Measurements from ENCODE around the gene NALCN. TPM values are rescaled to one million over a fixed set of nuclear protein-coding genes. Genes with fewer than 3 reads are reported as not detected.

NALCN gene
- total and polyA plus RNA-seq, 5 experiments from 2014 or later = not detected

- POLR2A ChIA-PET = no interaction called here
- Mint-ChIP-seq H3K27me3 (peaks cover 0 to 5% (median 2%) of the 10 kb centered on the region in 5 donors), H3K9me3 (peaks cover 0 to 22% (median 8%) of the 10 kb centered on the region in 9 donors), H3K36me3 (peaks cover 0 to 8% (median 0%) of the 10 kb centered on the region in 3 donors), H3K4me3 (no peak overlapping the region), H3K4me1 (peaks cover 0 to 2% (median 0%) of the 10 kb centered on the region in 4 donors), H3K27ac (no peak overlapping the region)
- no peak for DNase-seq
- no peak for ATAC-seq
Measured at GRCh38 chr13:101291646-101292515, 124.4 kb downstream of the NALCN start.

GRCh38 chr13:101291206-101291605 lies 125.1 kb downstream of the NALCN start:
- peaks cover 0 to 8% (median 0%) of the 10 kb centered on the region in 3 donors for H3K36me3 Mint-ChIP-seq
- peaks cover 0 to 21% (median 8%) of the 10 kb centered on the region in 9 donors for H3K9me3 Mint-ChIP-seq

GRCh38 chr13:101289764-101290163 lies 126.5 kb downstream of the NALCN start:
- POLR2A ChIA-PET = no interaction called here
- H3K27ac Mint-ChIP-seq = no peak overlapping the region
- H3K4me3 Mint-ChIP-seq = no peak overlapping the region
- peak in 1 of 2 donors; percentile 33 for ATAC-seq
- peaks cover 0 to 8% (median 4%) of the 10 kb centered on the region in 5 donors for H3K27me3 Mint-ChIP-seq
- peak in 1 of 10 donors; percentile 13 for DNase-seq
- H3K4me1 Mint-ChIP-seq = no peaks in the 10 kb centered on the region
- peaks cover 0 to 10% (median 2%) of the 10 kb centered on the region in 9 donors for H3K9me3 Mint-ChIP-seq
- H3K36me3 Mint-ChIP-seq = no peaks in the 10 kb centered on the region

More at GRCh38 chr13:101291206-101291605, 125.1 kb downstream of the NALCN start:
- ATAC-seq (no peak), DNase-seq (no peak)
- Mint-ChIP-seq H3K27ac (no peak overlapping the region), H3K27me3 (peaks cover 0 to 8% (median 3%) of the 10 kb centered on the region in 5 donors), H3K4me1 (peaks cover 0 to 2% (median 0%) of the 10 kb centered on the region in 4 donors), H3K4me3 (no peak overlapping the region)
- POLR2A ChIA-PET = no interaction called here

- Mint-ChIP-seq H3K9me3 (peaks cover 0 to 4% (median 0%) of the 10 kb centered on the region in 9 donors), H3K4me3 (no peak overlapping the region), H3K27me3 (peaks cover 0 to 7% (median 4%) of the 10 kb centered on the region in 5 donors), H3K4me1 (peaks cover 0 to 5% (median 0%) of the 10 kb centered on the region in 4 donors), H3K27ac (no peak overlapping the region), H3K36me3 (no peaks in the 10 kb centered on the region)
- no peak for DNase-seq
- POLR2A ChIA-PET = no interaction called here
- ATAC-seq = no peak
Measured at GRCh38 chr13:101283782-101284181, 132.5 kb downstream of the NALCN start.

- Mint-ChIP-seq H3K9me3 (no peaks in the 10 kb centered on the region), H3K27me3 (peaks cover 0 to 8% (median 2%) of the 10 kb centered on the region in 5 donors), H3K27ac (no peak overlapping the region), H3K4me1 (no peaks in the 10 kb centered on the region), H3K4me3 (no peak overlapping the region), H3K36me3 (no peaks in the 10 kb centered on the region)
- DNase-seq = no peak
- POLR2A ChIA-PET = no interaction called here
- ATAC-seq = no peak
Measured at GRCh38 chr13:101272886-101273285, 143.4 kb downstream of the NALCN start.

- Mint-ChIP-seq H3K4me1 (no peaks in the 10 kb centered on the region), H3K9me3 (no peaks in the 10 kb centered on the region), H3K4me3 (no peak overlapping the region), H3K27me3 (peaks cover 0 to 8% (median 2%) of the 10 kb centered on the region in 5 donors), H3K27ac (no peak overlapping the region), H3K36me3 (no peaks in the 10 kb centered on the region)
- ATAC-seq (no peak), DNase-seq (no peak)
- POLR2A ChIA-PET = no interaction called here
Measured at GRCh38 chr13:101271681-101272245, 144.5 kb downstream of the NALCN start.

GRCh38 chr13:101267656-101268055 lies 148.7 kb downstream of the NALCN start:
- H3K36me3 Mint-ChIP-seq = no peaks in the 10 kb centered on the region
- no peak for DNase-seq
- POLR2A ChIA-PET = no interaction called here
- H3K27me3 Mint-ChIP-seq = peaks cover 0 to 4% (median under 1%) of the 10 kb centered on the region in 5 donors
- peaks cover 0 to 3% (median 0%) of the 10 kb centered on the region in 9 donors for H3K9me3 Mint-ChIP-seq
- H3K4me3 Mint-ChIP-seq = no peak overlapping the region
- peaks cover 0 to 2% (median 0%) of the 10 kb centered on the region in 4 donors for H3K4me1 Mint-ChIP-seq
- H3K27ac Mint-ChIP-seq = no peak overlapping the region
- ATAC-seq = no peak

- peaks cover 0 to 3% (median 0%) of the 10 kb centered on the region in 9 donors for H3K9me3 Mint-ChIP-seq
- DNase-seq (no peak), ATAC-seq (no peak)
- H3K36me3 Mint-ChIP-seq = no peaks in the 10 kb centered on the region
- H3K4me1 Mint-ChIP-seq = peaks cover 0 to 2% (median 0%) of the 10 kb centered on the region in 4 donors
- peaks cover 0 to 17% (median 7%) of the 10 kb centered on the region in 5 donors for H3K27me3 Mint-ChIP-seq
- POLR2A ChIA-PET = no interaction called here
- no peak overlapping the region for H3K4me3 Mint-ChIP-seq
- H3K27ac Mint-ChIP-seq = no peak overlapping the region
Measured at GRCh38 chr13:101265934-101266333, 150.4 kb downstream of the NALCN start.

- POLR2A ChIA-PET = no interaction called here
- Mint-ChIP-seq H3K4me1 (peaks cover 0 to 2% (median 0%) of the 10 kb centered on the region in 4 donors), H3K9me3 (peaks cover 0 to 3% (median 0%) of the 10 kb centered on the region in 9 donors), H3K36me3 (no peaks in the 10 kb centered on the region), H3K27ac (no peak overlapping the region), H3K27me3 (peaks cover 0 to 17% (median 7%) of the 10 kb centered on the region in 5 donors), H3K4me3 (no peak overlapping the region)
- no peak for DNase-seq
- no peak for ATAC-seq
Measured at GRCh38 chr13:101264931-101265330, 151.4 kb downstream of the NALCN start.

- Mint-ChIP-seq H3K36me3 (no peaks in the 10 kb centered on the region), H3K4me3 (no peak overlapping the region), H3K9me3 (peaks cover 0 to 3% (median 0%) of the 10 kb centered on the region in 9 donors), H3K27ac (no peak overlapping the region), H3K27me3 (peaks cover 0 to 17% (median 3%) of the 10 kb centered on the region in 5 donors), H3K4me1 (peaks cover 0 to 5% (median under 1%) of the 10 kb centered on the region in 4 donors)
- POLR2A ChIA-PET = no interaction called here
- DNase-seq = no peak
- ATAC-seq = no peak
Measured at GRCh38 chr13:101262306-101262705, 154.0 kb downstream of the NALCN start.

GRCh38 chr13:101258509-101258908 lies 157.8 kb downstream of the NALCN start:
- no peak overlapping the region for H3K27ac Mint-ChIP-seq
- ATAC-seq = no peak
- no peak overlapping the region for H3K4me3 Mint-ChIP-seq
- POLR2A ChIA-PET = no interaction called here
- H3K36me3 Mint-ChIP-seq = no peaks in the 10 kb centered on the region
- no peak for DNase-seq
- peaks cover 0 to 5% (median 0%) of the 10 kb centered on the region in 4 donors for H3K4me1 Mint-ChIP-seq
- peaks cover 0 to 2% (median 0%) of the 10 kb centered on the region in 9 donors for H3K9me3 Mint-ChIP-seq
- H3K27me3 Mint-ChIP-seq = peaks cover 0 to 17% (median 6%) of the 10 kb centered on the region in 5 donors

GRCh38 chr13:101258071-101258470 lies 158.2 kb downstream of the NALCN start:
- H3K9me3 Mint-ChIP-seq = peaks cover 0 to 2% (median 0%) of the 10 kb centered on the region in 9 donors
- H3K4me1 Mint-ChIP-seq = peaks cover 0 to 5% (median 0%) of the 10 kb centered on the region in 4 donors
- H3K4me3 Mint-ChIP-seq = no peak overlapping the region
- H3K36me3 Mint-ChIP-seq = no peaks in the 10 kb centered on the region
- ATAC-seq (no peak), DNase-seq (no peak)
- POLR2A ChIA-PET = no interaction called here
- H3K27me3 Mint-ChIP-seq = peaks cover 0 to 17% (median 6%) of the 10 kb centered on the region in 5 donors
- no peak overlapping the region for H3K27ac Mint-ChIP-seq

All from naive thymus-derived CD8-positive, alpha-beta T cell (primary cell).